ENCODE data around the gene REXO5. TPM values are rescaled to one million over a fixed set of nuclear protein-coding genes. Genes with fewer than 3 reads are reported as not detected.

The REXO5 gene
- total RNA-seq, 1 experiment from 2014 or later: 8.5 TPM

DNA sequence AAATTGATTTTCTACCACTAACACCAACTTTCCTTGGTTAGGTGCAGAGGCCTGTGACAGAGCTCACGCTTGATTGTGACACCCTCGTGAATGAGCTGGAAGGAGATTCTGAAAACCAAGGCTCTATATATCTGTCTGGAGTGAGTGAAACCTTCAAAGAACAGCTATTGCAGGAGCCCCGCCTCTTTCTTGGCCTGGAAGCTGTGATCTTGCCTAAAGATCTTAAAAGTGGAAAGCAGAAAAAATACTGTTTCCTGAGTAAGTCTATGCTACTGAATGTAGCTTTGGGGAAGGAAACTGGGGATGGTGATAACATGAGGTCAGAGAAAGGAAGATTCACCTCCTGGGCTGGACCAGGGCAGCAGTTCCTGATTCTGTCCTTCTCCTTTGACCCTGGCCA is 38.3 kb downstream of the REXO5 start:
- DNase-seq (ENCODE audit: low spot score): no peak
- Mint-ChIP-seq H3K4me1 (peaks cover 3% of the 10 kb centered on the region), H3K36me3 (peaks cover 21% of the 10 kb centered on the region), H3K27ac (no peak overlapping the region), H3K9me3 (no peaks in the 10 kb centered on the region), H3K27me3 (ENCODE audit: low read depth) (no peaks in the 10 kb centered on the region), H3K4me3 (no peak overlapping the region)
- TF ChIP-seq, protein P1, sequence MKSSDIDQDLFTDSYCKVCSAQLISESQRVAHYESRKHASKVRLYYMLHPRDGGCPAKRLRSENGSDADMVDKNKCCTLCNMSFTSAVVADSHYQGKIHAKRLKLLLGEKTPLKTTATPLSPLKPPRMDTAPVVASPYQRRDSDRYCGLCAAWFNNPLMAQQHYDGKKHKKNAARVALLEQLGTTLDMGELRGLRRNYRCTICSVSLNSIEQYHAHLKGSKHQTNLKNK (CRISPR knock-in tag; IDR thresholded peaks at IDR 0.05): no peak
- TF ChIP-seq, protein P2, sequence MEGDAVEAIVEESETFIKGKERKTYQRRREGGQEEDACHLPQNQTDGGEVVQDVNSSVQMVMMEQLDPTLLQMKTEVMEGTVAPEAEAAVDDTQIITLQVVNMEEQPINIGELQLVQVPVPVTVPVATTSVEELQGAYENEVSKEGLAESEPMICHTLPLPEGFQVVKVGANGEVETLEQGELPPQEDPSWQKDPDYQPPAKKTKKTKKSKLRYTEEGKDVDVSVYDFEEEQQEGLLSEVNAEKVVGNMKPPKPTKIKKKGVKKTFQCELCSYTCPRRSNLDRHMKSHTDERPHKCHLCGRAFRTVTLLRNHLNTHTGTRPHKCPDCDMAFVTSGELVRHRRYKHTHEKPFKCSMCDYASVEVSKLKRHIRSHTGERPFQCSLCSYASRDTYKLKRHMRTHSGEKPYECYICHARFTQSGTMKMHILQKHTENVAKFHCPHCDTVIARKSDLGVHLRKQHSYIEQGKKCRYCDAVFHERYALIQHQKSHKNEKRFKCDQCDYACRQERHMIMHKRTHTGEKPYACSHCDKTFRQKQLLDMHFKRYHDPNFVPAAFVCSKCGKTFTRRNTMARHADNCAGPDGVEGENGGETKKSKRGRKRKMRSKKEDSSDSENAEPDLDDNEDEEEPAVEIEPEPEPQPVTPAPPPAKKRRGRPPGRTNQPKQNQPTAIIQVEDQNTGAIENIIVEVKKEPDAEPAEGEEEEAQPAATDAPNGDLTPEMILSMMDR (IDR thresholded peaks at IDR 0.05): no peak
- no peak for TF ChIP-seq GTF2I (CRISPR knock-in tag; conservative IDR thresholded peaks at IDR 0.05)
- no peak for TF ChIP-seq SOX15 (CRISPR knock-in tag; IDR thresholded peaks at IDR 0.05)
- TF ChIP-seq, protein P3, sequence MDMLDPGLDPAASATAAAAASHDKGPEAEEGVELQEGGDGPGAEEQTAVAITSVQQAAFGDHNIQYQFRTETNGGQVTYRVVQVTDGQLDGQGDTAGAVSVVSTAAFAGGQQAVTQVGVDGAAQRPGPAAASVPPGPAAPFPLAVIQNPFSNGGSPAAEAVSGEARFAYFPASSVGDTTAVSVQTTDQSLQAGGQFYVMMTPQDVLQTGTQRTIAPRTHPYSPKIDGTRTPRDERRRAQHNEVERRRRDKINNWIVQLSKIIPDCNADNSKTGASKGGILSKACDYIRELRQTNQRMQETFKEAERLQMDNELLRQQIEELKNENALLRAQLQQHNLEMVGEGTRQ (CRISPR knock-in tag; IDR thresholded peaks at IDR 0.05): no peak
- TF ChIP-seq, protein P4, sequence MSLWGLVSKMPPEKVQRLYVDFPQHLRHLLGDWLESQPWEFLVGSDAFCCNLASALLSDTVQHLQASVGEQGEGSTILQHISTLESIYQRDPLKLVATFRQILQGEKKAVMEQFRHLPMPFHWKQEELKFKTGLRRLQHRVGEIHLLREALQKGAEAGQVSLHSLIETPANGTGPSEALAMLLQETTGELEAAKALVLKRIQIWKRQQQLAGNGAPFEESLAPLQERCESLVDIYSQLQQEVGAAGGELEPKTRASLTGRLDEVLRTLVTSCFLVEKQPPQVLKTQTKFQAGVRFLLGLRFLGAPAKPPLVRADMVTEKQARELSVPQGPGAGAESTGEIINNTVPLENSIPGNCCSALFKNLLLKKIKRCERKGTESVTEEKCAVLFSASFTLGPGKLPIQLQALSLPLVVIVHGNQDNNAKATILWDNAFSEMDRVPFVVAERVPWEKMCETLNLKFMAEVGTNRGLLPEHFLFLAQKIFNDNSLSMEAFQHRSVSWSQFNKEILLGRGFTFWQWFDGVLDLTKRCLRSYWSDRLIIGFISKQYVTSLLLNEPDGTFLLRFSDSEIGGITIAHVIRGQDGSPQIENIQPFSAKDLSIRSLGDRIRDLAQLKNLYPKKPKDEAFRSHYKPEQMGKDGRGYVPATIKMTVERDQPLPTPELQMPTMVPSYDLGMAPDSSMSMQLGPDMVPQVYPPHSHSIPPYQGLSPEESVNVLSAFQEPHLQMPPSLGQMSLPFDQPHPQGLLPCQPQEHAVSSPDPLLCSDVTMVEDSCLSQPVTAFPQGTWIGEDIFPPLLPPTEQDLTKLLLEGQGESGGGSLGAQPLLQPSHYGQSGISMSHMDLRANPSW (CRISPR knock-in tag; conservative IDR thresholded peaks at IDR 0.05; ENCODE audit: low read depth): no peak
- TF ChIP-seq, protein P5, sequence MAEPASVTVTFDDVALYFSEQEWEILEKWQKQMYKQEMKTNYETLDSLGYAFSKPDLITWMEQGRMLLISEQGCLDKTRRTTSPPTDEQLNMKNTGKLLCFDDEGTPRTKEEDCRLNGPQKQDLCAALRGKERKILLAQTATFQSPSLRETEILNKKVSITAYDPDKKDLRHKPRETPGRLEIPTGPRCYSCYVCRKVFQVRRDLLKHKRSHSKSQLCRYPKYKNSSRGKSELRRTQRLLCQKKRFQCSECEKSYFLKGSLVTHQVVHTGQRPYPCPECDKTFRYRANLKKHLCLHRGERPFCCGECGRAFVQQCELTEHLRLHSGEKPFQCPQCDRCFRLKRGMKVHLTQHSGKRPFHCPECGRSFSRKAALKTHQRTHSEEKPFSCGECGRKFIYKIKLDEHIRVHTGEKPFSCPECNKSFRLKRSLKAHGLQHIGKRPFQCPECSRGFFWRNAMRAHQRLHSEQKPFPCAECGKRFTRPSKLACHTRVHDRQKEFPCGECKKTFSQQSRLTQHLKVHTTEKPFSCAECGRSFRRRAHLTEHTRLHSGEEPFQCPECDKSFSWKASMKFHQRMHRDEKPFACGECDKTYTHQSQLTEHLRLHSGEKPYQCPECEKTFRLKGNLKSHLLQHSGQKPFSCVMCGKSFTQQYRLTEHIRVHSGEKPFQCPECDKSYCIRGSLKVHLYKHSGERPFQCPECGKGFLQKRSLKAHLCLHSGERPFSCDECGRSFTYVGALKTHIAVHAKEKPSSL (CRISPR knock-in tag; conservative IDR thresholded peaks at IDR 0.05): no peak
- TF ChIP-seq JUN (CRISPR knock-in tag; IDR thresholded peaks at IDR 0.05): no peak
- TF ChIP-seq ZNF121 (CRISPR knock-in tag; IDR thresholded peaks at IDR 0.05): no peak
- TF ChIP-seq TEAD4 (CRISPR knock-in tag; IDR thresholded peaks at IDR 0.05): no peak
- TF ChIP-seq, protein P6, sequence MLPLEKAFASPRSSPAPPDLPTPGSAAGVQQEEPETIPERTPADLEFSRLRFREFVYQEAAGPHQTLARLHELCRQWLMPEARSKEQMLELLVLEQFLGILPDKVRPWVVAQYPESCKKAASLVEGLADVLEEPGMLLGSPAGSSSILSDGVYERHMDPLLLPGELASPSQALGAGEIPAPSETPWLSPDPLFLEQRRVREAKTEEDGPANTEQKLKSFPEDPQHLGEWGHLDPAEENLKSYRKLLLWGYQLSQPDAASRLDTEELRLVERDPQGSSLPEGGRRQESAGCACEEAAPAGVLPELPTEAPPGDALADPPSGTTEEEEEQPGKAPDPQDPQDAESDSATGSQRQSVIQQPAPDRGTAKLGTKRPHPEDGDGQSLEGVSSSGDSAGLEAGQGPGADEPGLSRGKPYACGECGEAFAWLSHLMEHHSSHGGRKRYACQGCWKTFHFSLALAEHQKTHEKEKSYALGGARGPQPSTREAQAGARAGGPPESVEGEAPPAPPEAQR (CRISPR knock-in tag; IDR thresholded peaks at IDR 0.05): no peak
- TF ChIP-seq, protein P7, sequence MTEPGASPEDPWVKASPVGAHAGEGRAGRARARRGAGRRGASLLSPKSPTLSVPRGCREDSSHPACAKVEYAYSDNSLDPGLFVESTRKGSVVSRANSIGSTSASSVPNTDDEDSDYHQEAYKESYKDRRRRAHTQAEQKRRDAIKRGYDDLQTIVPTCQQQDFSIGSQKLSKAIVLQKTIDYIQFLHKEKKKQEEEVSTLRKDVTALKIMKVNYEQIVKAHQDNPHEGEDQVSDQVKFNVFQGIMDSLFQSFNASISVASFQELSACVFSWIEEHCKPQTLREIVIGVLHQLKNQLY (CRISPR knock-in tag; IDR thresholded peaks at IDR 0.05): no peak
- TF ChIP-seq HMGA2 (CRISPR knock-in tag; IDR thresholded peaks at IDR 0.05): no peak
- no peak for TF ChIP-seq ESRRA (CRISPR knock-in tag; IDR thresholded peaks at IDR 0.05; ENCODE audit: borderline replicate concordance)
- TF ChIP-seq ZNF416 (CRISPR knock-in tag; IDR thresholded peaks at IDR 0.05): no peak
- no peak for TF ChIP-seq ZNF232 (CRISPR knock-in tag; IDR thresholded peaks at IDR 0.05)
- TF ChIP-seq RORB (CRISPR knock-in tag; IDR thresholded peaks at IDR 0.05): no peak
- POLR2A ChIA-PET: no interaction called here
- no peak for ATAC-seq
- CTCF ChIA-PET: interaction anchor here (1.3 kb wide), 1 partner anchor 30 kb away, joined by 4 read pairs; no protein-coding TSS in a partner anchor
